Right lobe of liver (tissue), 6 donors: ENCODE results near the gene ACTRT2. TPM values are rescaled to one million over a fixed set of nuclear protein-coding genes. Genes with fewer than 3 reads are reported as not detected.

ENCODE experiments used
- ATAC-seq, 4 donors: fragments of 200-7000 bp; cut with Tn5 transposase; one replicate each; pipeline ENCODE4 v1.9.1; 2020; ENCODE audit warnings: mild to moderate bottlenecking in 4 of 4, moderate library complexity in 4 of 4
- DNase-seq, 3 donors: peaks; one replicate each; pipeline ENCODE4 v3.0.0-alpha.2; 2020
- H3K27ac ChIP-seq, 3 donors: fragments of 200-600 bp; one replicate each; pipeline ENCODE4 v1.8.0; 2022
- H3K27me3 ChIP-seq, 2 donors: fragments of 200-600 bp; one replicate each; pipeline ENCODE4 v1.8.0; 2022
- H3K36me3 ChIP-seq, 4 donors: fragments of 200-600 bp; sonication (generic) in 1 of 4; one replicate each; pipeline versions ENCODE4 v1.5.1 to v1.8.0; 2017 to 2022; ENCODE audit warnings: control low read depth in 1 of 4
- H3K4me1 ChIP-seq, 4 donors: fragments of 200-600 bp; sonication (generic) in 1 of 4; one replicate each; pipeline versions ENCODE4 v1.5.1 to v1.8.0; 2017 to 2022; ENCODE audit warnings: control low read depth in 1 of 4
- H3K4me3 ChIP-seq, 3 donors: fragments of 200-600 bp; one replicate each; pipeline ENCODE4 v1.8.0; 2022
- H3K9me3 ChIP-seq, 4 donors: fragments of 200-600 bp; sonication (generic) in 1 of 4; one replicate each; pipeline versions ENCODE4 v1.5.1 to v1.8.0; 2017 to 2022; ENCODE audit warnings: control low read depth in 1 of 4
- POLR2A ChIP-seq: fragments of 450-650 bp; IDR thresholded peaks from one replicate; pipeline ENCODE4 v1.6.1; 2017; ENCODE audit warnings: antibody characterized with exemption, mild to moderate bottlenecking
- WGBS: methylation state at CpG from one replicate; pipeline ENCODE4 v1.1.6; 2018; ENCODE audit warnings: low coverage, low lambda C conversion rate; ENCODE audit not compliant: insufficient coverage; ENCODE audit errors: missing lambda C conversion rate; 5-methylcytosine and 5-hydroxymethylcytosine counted together
- intact Hi-C, 2 donors: fragments of 100-400 bp; cut with DNase I; formaldehyde crosslinking; loops; one replicate each; pipeline versions ENCODE4 v1.11.2 to v1.14.1; 2022
- total RNA-seq, 6 experiments: library from RNA; depleted of rRNA in 2 of 6; stranded (reverse); fragments of >200 nt in 2 of 6; fragmentation: NEBNext Ultra II Directional in 3 of 6; extraction: Animal tissue kit (Norgen Biotek cat#: 25700) in 3 of 6; gene quantifications; one replicate each; pipeline versions ENCODE4 v1.1.0 to v1.2.4, GENCODE V29; 2016 to 2023
- TF ChIP-seq, protein P1 (sequence below), 4 donors: fragments of 200-600 bp in 3 of 4; fragments of 450-650 bp in 1 of 4; IDR thresholded peaks; one replicate each; pipeline versions ENCODE4 v1.5.1 to v1.8.0; 2016 to 2022; ENCODE audit warnings: antibody characterized with exemption in 4 of 4, mild to moderate bottlenecking in 2 of 4
- donor health status: DM: no; HTN: yes; CAD: no.
- donor health status: DM: no; HTN: no; CAD: no.
- donor health status: DM: no; HTN: no; CAD: no.
- donor health status: DM: no; HTN: yes; CAD: no.
- donor health status: DM: no; HTN: yes; CAD: no.

The ACTRT2 gene
- total RNA-seq, 6 experiments from 2014 or later = not detected

DNA sequence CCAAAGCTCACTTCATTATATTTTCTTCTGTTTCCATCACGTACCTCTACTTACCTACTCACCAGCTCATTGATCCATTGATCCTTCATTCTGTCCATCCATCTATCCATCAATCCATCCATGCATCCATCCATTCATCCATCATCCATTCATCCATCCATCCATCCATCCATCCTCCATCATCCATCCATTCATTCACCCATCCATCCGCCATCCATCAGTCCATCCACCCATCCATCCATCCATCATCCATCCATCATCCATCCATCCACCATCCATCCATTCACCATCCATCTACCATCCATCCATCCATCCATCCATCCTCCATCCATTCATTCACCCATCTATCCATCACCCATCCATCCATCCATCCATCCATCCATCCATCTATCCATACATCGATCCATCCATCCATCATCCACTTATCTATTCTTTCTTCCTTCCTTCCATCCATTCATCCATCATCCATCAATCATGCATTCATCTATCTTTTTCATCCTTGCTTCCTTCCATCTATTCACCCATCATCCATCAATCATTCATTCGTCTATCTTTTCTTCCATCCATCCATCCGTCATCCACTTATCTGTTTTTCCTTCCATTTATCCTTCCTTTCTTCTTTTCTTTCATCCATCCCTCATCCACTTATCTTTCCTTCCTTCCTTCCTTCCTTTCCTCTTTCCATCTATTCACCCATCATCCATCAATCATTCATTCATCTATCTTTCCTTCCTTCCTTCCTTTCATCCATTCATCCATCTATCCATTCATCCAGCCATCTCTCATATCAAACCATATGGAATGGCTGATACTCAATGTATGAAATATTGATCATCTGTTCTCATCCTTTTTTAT, 35.3 kb upstream of the ACTRT2 start:
- H3K4me1 ChIP-seq = no peaks in the 10 kb centered on the region
- TF ChIP-seq POLR2A = no peak
- TF ChIP-seq, protein P1, sequence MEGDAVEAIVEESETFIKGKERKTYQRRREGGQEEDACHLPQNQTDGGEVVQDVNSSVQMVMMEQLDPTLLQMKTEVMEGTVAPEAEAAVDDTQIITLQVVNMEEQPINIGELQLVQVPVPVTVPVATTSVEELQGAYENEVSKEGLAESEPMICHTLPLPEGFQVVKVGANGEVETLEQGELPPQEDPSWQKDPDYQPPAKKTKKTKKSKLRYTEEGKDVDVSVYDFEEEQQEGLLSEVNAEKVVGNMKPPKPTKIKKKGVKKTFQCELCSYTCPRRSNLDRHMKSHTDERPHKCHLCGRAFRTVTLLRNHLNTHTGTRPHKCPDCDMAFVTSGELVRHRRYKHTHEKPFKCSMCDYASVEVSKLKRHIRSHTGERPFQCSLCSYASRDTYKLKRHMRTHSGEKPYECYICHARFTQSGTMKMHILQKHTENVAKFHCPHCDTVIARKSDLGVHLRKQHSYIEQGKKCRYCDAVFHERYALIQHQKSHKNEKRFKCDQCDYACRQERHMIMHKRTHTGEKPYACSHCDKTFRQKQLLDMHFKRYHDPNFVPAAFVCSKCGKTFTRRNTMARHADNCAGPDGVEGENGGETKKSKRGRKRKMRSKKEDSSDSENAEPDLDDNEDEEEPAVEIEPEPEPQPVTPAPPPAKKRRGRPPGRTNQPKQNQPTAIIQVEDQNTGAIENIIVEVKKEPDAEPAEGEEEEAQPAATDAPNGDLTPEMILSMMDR (IDR thresholded peaks at IDR 0.05) = no peak

DNA sequence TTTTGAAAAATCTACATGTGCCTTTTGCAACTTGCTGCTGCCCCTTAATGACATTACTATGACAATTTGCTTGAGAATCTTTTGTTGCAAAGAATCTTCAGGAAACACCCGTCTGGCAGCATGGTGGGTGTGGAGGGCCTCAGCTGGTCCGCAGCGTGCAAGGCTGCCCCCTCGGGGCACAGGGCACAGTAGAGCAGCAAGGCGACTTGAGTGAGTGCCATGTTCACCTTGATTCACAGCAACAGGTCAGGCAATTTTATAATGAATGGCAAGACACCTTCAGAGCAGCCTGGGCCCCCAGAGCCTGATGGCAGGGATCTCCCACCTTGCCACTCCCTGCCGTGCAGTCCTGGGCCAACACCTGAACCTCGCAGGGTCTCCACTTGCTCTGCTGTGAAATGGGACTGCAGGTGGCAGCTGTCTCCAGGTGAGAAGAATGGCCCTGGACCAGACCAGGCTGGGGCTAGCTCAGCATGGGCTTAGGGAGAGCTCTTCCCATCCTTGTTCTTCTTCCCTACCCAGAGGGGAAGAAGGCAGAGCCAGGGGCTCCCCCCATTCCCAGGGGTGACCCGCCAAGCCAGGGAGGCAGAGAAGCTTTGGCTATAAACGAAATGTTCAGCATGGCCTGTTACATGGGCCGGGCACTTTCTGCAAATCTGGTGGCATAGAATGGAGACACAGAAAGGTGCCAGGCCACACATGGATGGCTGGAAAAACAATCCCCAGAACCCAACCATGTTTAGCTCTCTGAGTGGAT, 34.5 kb upstream of the ACTRT2 start:
- intact Hi-C loops = no loop called here
- no peak for TF ChIP-seq POLR2A
- TF ChIP-seq, protein P1 (IDR thresholded peaks at IDR 0.05) = no peak

More for the DNA sequence above, 35.3 kb upstream of the ACTRT2 start:
- no peak overlapping the region for H3K4me3 ChIP-seq
- ATAC-seq (no peak), DNase-seq (no peak)
- no peaks in the 10 kb centered on the region for H3K9me3 ChIP-seq
- no peaks in the 10 kb centered on the region for H3K27me3 ChIP-seq
- no peak overlapping the region for H3K27ac ChIP-seq
- 76% methylated on average over 5 of the region's 5 CpGs for WGBS
- no peaks in the 10 kb centered on the region for H3K36me3 ChIP-seq
- intact Hi-C loops = no loop called here

DNA sequence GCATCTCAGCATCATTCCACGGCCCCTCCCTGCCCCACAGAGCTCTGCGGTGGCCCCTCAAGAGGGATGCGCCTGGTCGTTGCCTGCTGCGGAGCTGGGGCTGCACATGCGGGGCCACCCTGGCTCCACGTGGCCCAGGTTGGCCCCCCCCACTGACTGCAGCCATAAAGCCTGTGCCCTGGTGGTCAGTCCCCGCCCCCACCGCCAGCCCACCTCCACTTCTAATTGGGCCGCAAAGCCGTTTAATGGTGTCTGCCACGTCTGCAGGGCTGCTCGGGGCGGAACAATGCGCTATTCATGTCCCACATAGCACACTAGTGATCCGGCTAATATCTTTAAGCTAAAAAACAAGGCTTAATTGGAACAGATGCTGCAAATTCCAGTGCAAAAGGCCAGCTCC, 33.5 kb upstream of the ACTRT2 start:
- no peak overlapping the region for H3K4me3 ChIP-seq
- H3K9me3 ChIP-seq = no peaks in the 10 kb centered on the region
- intact Hi-C loops = no loop called here
- TF ChIP-seq, protein P1 (IDR thresholded peaks at IDR 0.05) = no peak
- no peak for TF ChIP-seq POLR2A
- no peak overlapping the region for H3K27ac ChIP-seq
- peak in 1 of 3 donors; percentile 23 for DNase-seq
- H3K36me3 ChIP-seq = no peaks in the 10 kb centered on the region
- ATAC-seq = no peak
- H3K27me3 ChIP-seq = no peaks in the 10 kb centered on the region
- 70% methylated on average over 2 of the region's 16 CpGs for WGBS
- no peaks in the 10 kb centered on the region for H3K4me1 ChIP-seq

More for the DNA sequence above, 34.5 kb upstream of the ACTRT2 start:
- 42% methylated on average over 2 of the region's 10 CpGs for WGBS
- Histone ChIP-seq H3K27me3 (no peaks in the 10 kb centered on the region), H3K4me3 (no peak overlapping the region), H3K9me3 (no peaks in the 10 kb centered on the region), H3K4me1 (no peaks in the 10 kb centered on the region), H3K36me3 (no peaks in the 10 kb centered on the region), H3K27ac (no peak overlapping the region)
- ATAC-seq (no peak), DNase-seq (peak in 1 of 3 donors; percentile 32)

DNA sequence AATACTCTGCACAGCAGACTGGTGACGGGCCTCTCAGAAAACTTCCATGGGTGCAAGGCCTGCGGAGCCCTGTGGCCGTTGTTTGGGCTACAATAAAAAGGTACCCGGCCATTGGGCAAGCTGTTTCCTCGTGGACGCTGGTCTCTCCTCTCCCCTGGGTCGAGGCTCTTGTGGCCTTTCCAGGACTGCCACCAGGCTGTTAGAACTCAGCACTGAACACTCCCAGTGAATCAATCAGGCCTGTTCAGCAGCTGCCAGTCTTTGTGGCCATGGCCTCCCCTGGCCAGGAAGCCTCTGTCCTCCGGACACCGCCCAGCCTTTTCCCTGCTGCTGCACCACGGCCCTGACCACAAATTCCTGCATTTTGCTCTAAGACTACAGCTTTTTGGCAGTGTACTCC, 33.0 kb upstream of the ACTRT2 start:
- Histone ChIP-seq H3K4me3 (no peak overlapping the region), H3K27ac (no peak overlapping the region), H3K27me3 (no peaks in the 10 kb centered on the region), H3K4me1 (no peaks in the 10 kb centered on the region), H3K9me3 (no peaks in the 10 kb centered on the region), H3K36me3 (no peaks in the 10 kb centered on the region)
- WGBS = 57% methylated on average over 7 of the region's 10 CpGs
- ATAC-seq (no peak), DNase-seq (peak in 1 of 3 donors; percentile 10)
- intact Hi-C loops = no loop called here
- no peak for TF ChIP-seq POLR2A
- TF ChIP-seq, protein P1 (IDR thresholded peaks at IDR 0.05) = no peak
